PC-3 (cell line): ENCODE measurements around the gene SLIT1. TPM values are rescaled to one million over a fixed set of nuclear protein-coding genes. Genes with fewer than 3 reads are reported as not detected.
"Not testable (repeated sequence)": the region's sequence is repeated elsewhere in the genome, so short reads cannot be mapped to it uniquely, and the experiment has no call there.

Experiments
- ATAC-seq: fragments of 200-7000 bp; cut with Tn5 transposase; 2 replicates; pipeline ENCODE4 v1.9.1; 2020; ENCODE audit warnings: mild to moderate bottlenecking, moderate library complexity
- BruUV-seq: library from RNA; stranded (reverse); fragments of 400-500 nt; replicated peaks from 2 replicates; lab custom pipeline; 2021; lab: Mats Ljungman, UMichigan
- CTCF ChIA-PET: fragments of 300-600 bp; sonication (Branson Sonifier 250); formaldehyde crosslinking; loops from one replicate; lab custom pipeline; 2022; ENCODE audit warnings: antibody characterized with exemption; lab: Charles Lee
- POLR2A ChIA-PET: fragments of 300-600 bp; sonication (Branson Sonifier 250); formaldehyde crosslinking; loops from one replicate; lab custom pipeline; 2022; ENCODE audit warnings: antibody characterized with exemption; ENCODE audit not compliant: unreplicated experiment; lab: Charles Lee
- DNase-seq: peaks from one replicate; pipeline ENCODE4 v3.0.0-alpha.2; 2015
- H2AFZ ChIP-seq: fragments of 300-600 bp; sonication (generic); 2 replicates; pipeline ENCODE4 v1.6.0; 2016; ENCODE audit warnings: antibody characterized with exemption, low read length
- H3F3A ChIP-seq: fragments of 300-600 bp; sonication (generic); one replicate; pipeline ENCODE4 v1.6.0; 2017; ENCODE audit warnings: antibody characterized with exemption, low read length, control low read depth, mild to moderate bottlenecking; ENCODE audit not compliant: unreplicated experiment
- H3K27ac ChIP-seq: fragments of 300-600 bp; sonication (generic); 2 replicates; pipeline ENCODE4 v1.5.1; 2016; ENCODE audit warnings: mild to moderate bottlenecking, low read length
- H3K27me3 ChIP-seq: fragments of 300-600 bp; sonication (generic); 2 replicates; pipeline ENCODE4 v1.6.1; 2016; ENCODE audit warnings: low read length, mixed read lengths
- H3K36me3 ChIP-seq: fragments of 300-600 bp; sonication (generic); 2 replicates; pipeline ENCODE4 v1.6.1; 2016; ENCODE audit warnings: low read depth, mixed run types, low read length, mixed read lengths
- H3K4me1 ChIP-seq: fragments of 300-600 bp; sonication (generic); 2 replicates; pipeline ENCODE4 v1.5.1; 2016; ENCODE audit warnings: low read length; ENCODE audit not compliant: insufficient read depth
- H3K4me2 ChIP-seq: fragments of 300-600 bp; sonication (generic); 2 replicates; pipeline ENCODE4 v1.6.0; 2016; ENCODE audit warnings: low read length
- H3K4me3 ChIP-seq: fragments of 300-600 bp; sonication (generic); 2 replicates; pipeline ENCODE4 v1.5.1; 2016; ENCODE audit warnings: mild to moderate bottlenecking, low read length, mixed read lengths
- H3K79me2 ChIP-seq: fragments of 300-600 bp; sonication (generic); 2 replicates; pipeline ENCODE4 v1.6.1; 2017; ENCODE audit warnings: low read length, mixed read lengths
- H3K9ac ChIP-seq: fragments of 300-600 bp; sonication (generic); 2 replicates; pipeline ENCODE4 v1.6.0; 2016; ENCODE audit warnings: mild to moderate bottlenecking, low read length
- H3K9me2 ChIP-seq: fragments of 300-600 bp; sonication (generic); replicated peaks from 2 replicates; pipeline ENCODE4 v1.6.1; 2016; ENCODE audit warnings: mixed run types, low read length, mixed read lengths
- H3K9me3 ChIP-seq: fragments of 300-600 bp; sonication (generic); 2 replicates; pipeline ENCODE4 v1.6.1; 2016; ENCODE audit warnings: low read length, mixed read lengths
- H4K20me1 ChIP-seq: fragments of 300-600 bp; sonication (generic); 2 replicates; pipeline ENCODE4 v1.6.1; 2016; ENCODE audit warnings: low read length, mixed read lengths
- CTCF ChIP-seq: fragments of 300-600 bp; sonication (generic); conservative IDR thresholded peaks from 2 replicates; pipeline ENCODE4 v1.5.1; 2017; ENCODE audit warnings: antibody characterized with exemption, low read depth, mild to moderate bottlenecking, low read length
- EZH2 ChIP-seq: fragments of 300-600 bp; sonication (generic); IDR thresholded peaks from one replicate; pipeline ENCODE4 v1.6.1; 2017; ENCODE audit warnings: antibody characterized with exemption, mild to moderate bottlenecking, low read length; ENCODE audit not compliant: unreplicated experiment
- EZH2phosphoT487 ChIP-seq: fragments of 300-600 bp; sonication (generic); IDR thresholded peaks from 2 replicates; pipeline ENCODE4 v1.6.1; 2018; ENCODE audit warnings: mild to moderate bottlenecking, antibody characterized with exemption, low read length, borderline replicate concordance
- intact Hi-C: fragments of 100-400 bp; cut with micrococcal nuclease; formaldehyde crosslinking; loops from 2 replicates; pipeline ENCODE4 v1.9.0; 2023
- total RNA-seq: library from RNA; depleted of rRNA; stranded (reverse); fragments of >200 nt; gene quantifications from 2 replicates; pipeline ENCODE4 v1.2.3, GENCODE V29; 2014

The SLIT1 gene
- total RNA-seq, 1 experiment from 2014 or later = not detected

GRCh38 chr10:97083228-97083829 is 102.4 kb downstream of the SLIT1 start:
- no peaks in the 10 kb centered on the region for H4K20me1 ChIP-seq
- no peaks in the 10 kb centered on the region for H3K4me1 ChIP-seq
- H3K9me2 ChIP-seq = no peaks in the 10 kb centered on the region
- intact Hi-C loops = no loop called here
- H3K36me3 ChIP-seq = no peaks in the 10 kb centered on the region
- H3K27ac ChIP-seq = no peak overlapping the region
- no peaks in the 10 kb centered on the region for H3K79me2 ChIP-seq
- no peaks in the 10 kb centered on the region for H3K9me3 ChIP-seq
- H2AFZ ChIP-seq = no peak overlapping the region
- DNase-seq = peak; percentile 21
- no peak overlapping the region for H3K9ac ChIP-seq
- ATAC-seq = peak; percentile 35; the same call in 1 of the 2 replicates
- no peak overlapping the region for H3K4me2 ChIP-seq
- TF ChIP-seq EZH2 = no peak
- no peak for TF ChIP-seq CTCF
- no peak for TF ChIP-seq EZH2phosphoT487
- BruUV-seq = no TSS peak
- no peaks in the 10 kb centered on the region for H3K27me3 ChIP-seq
- H3K4me3 ChIP-seq = no peak overlapping the region
- CTCF ChIA-PET = no interaction called here
- H3F3A ChIP-seq = no peaks in the 10 kb centered on the region
- POLR2A ChIA-PET = no interaction called here

- H3K36me3 ChIP-seq, H3F3A ChIP-seq, DNase-seq, H3K9me3 ChIP-seq, H3K4me1 ChIP-seq, ATAC-seq, POLR2A ChIA-PET, H3K9me2 ChIP-seq, H3K4me3 ChIP-seq, H3K27me3 ChIP-seq, H4K20me1 ChIP-seq, H2AFZ ChIP-seq, intact Hi-C loops, H3K27ac ChIP-seq, BruUV-seq, H3K79me2 ChIP-seq, H3K9ac ChIP-seq, H3K4me2 ChIP-seq: not testable (repeated sequence)
- CTCF ChIA-PET = interaction anchor here (0.9 kb wide), 1 partner anchor 9 kb away, joined by 3 read pairs; no protein-coding TSS in a partner anchor
Measured at GRCh38 chr10:97082575-97082974, 103.2 kb downstream of the SLIT1 start.

GRCh38 chr10:97081621-97082235 is 104.0 kb downstream of the SLIT1 start:
- Histone ChIP-seq H4K20me1 (no peaks in the 10 kb centered on the region), H3F3A (no peaks in the 10 kb centered on the region), H3K4me3 (no peak overlapping the region), H3K27ac (no peak overlapping the region), H3K4me2 (no peak overlapping the region), H3K4me1 (no peaks in the 10 kb centered on the region), H3K27me3 (0 out of 2 replicates have a peak, but pooled peaks cover 5% of the 10 kb centered on the region), H3K9me3 (no peaks in the 10 kb centered on the region), H3K79me2 (no peaks in the 10 kb centered on the region), H3K36me3 (no peaks in the 10 kb centered on the region), H3K9me2 (no peaks in the 10 kb centered on the region), H3K9ac (no peak overlapping the region), H2AFZ (no peak overlapping the region)
- TF ChIP-seq EZH2phosphoT487 = no peak
- TF ChIP-seq EZH2 = no peak
- peak; percentile 80 for TF ChIP-seq CTCF
- ChIA-PET POLR2A (no interaction called here), CTCF (interaction anchor here (0.8 to 0.9 kb wide), 2 partner anchors 9 to 129 kb away, joined by 3 read pairs; no protein-coding TSS in a partner anchor)
- ATAC-seq (peak; percentile 64), DNase-seq (peak; percentile 61)
- intact Hi-C loops = no loop called here
- no TSS peak for BruUV-seq
